ENCODE results near the gene CHD3. TPM values are rescaled to one million over a fixed set of nuclear protein-coding genes. Genes with fewer than 3 reads are reported as not detected.

The CHD3 gene
- total RNA-seq, 4 donors from 2014 or later: 14.8 to 41.4 (median 31.3) TPM

GRCh38 chr17:7842380-7843256 is 46.0 kb upstream of the CHD3 start:
- TF ChIP-seq CTCF (IDR thresholded peaks at IDR 0.05; ENCODE audit: low read depth): no peak

- TF ChIP-seq CTCF (IDR thresholded peaks at IDR 0.05; ENCODE audit: low read depth): no peak
Measured at GRCh38 chr17:7843257-7843535, 45.4 kb upstream of the CHD3 start.

- no peak for TF ChIP-seq CTCF (IDR thresholded peaks at IDR 0.05; ENCODE audit: low read depth)
Measured at GRCh38 chr17:7843536-7844291, 44.9 kb upstream of the CHD3 start.

- no peak for TF ChIP-seq CTCF (IDR thresholded peaks at IDR 0.05; ENCODE audit: low read depth)
Measured at GRCh38 chr17:7844292-7845154, 44.1 kb upstream of the CHD3 start.

- TF ChIP-seq CTCF (IDR thresholded peaks at IDR 0.05; ENCODE audit: low read depth): no peak
Measured at GRCh38 chr17:7845359-7846062, 43.1 kb upstream of the CHD3 start.

- TF ChIP-seq CTCF (IDR thresholded peaks at IDR 0.05; ENCODE audit: low read depth): no peak
Measured at GRCh38 chr17:7846063-7846735, 42.4 kb upstream of the CHD3 start.

All from subcutaneous adipose tissue (tissue), 4 donors.